ENCODE results near the gene IRAG1.

GRCh38 chr11:10730151-10730550 lies 36.6 kb upstream of the IRAG1 start:
- TF ChIP-seq CTCF (IDR thresholded peaks at IDR 0.05): no peak
- TF ChIP-seq POLR2A (IDR thresholded peaks at IDR 0.05): no peak
- no peak for TF ChIP-seq EP300 (IDR thresholded peaks at IDR 0.05)

All from ovary (tissue), 3 donors.